H9 (cell line): ENCODE results near the gene ITPR2. TPM values are rescaled to one million over a fixed set of nuclear protein-coding genes. Genes with fewer than 3 reads are reported as not detected.

ENCODE experiments used
- DNase-seq: peaks from one replicate; pipeline ENCODE4 v3.0.0-alpha.2; 2017
- H2AFZ ChIP-seq: one replicate; pipeline ENCODE4 v1.6.1; 2013; ENCODE audit warnings: mild to moderate bottlenecking, low read length, control low read depth, moderate library complexity
- H2AK5ac ChIP-seq: 2 replicates; pipeline ENCODE4 v1.6.1; 2013; ENCODE audit warnings: low read length, control low read depth, mixed read lengths; ENCODE audit not compliant: insufficient read length
- H2BK120ac ChIP-seq: one replicate; pipeline ENCODE4 v1.6.1; 2013; ENCODE audit warnings: low read depth, mild to moderate bottlenecking, low read length, control low read depth, inconsistent platforms; ENCODE audit not compliant: poor library complexity, severe bottlenecking
- H2BK12ac ChIP-seq: 2 replicates; pipeline ENCODE4 v1.6.1; 2013; ENCODE audit warnings: low read length, control low read depth, mixed read lengths, low read depth; ENCODE audit not compliant: insufficient read length
- H2BK15ac ChIP-seq: 2 replicates; pipeline ENCODE4 v1.6.1; 2013; ENCODE audit warnings: low read depth, low read length, control low read depth
- H2BK20ac ChIP-seq: one replicate; pipeline ENCODE4 v1.6.1; 2013; ENCODE audit warnings: low read depth, mild to moderate bottlenecking, low read length, control low read depth, inconsistent platforms; ENCODE audit not compliant: poor library complexity, severe bottlenecking
- H2BK5ac ChIP-seq: 2 replicates; pipeline ENCODE4 v1.6.1; 2013; ENCODE audit warnings: low read length, control low read depth, mixed read lengths; ENCODE audit not compliant: insufficient read length
- H3K14ac ChIP-seq: 2 replicates; pipeline ENCODE4 v1.6.1; 2013; ENCODE audit warnings: low read length, control low read depth; ENCODE audit not compliant: insufficient read depth
- H3K18ac ChIP-seq: 2 replicates; pipeline ENCODE4 v1.6.1; 2013; ENCODE audit warnings: low read depth, mild to moderate bottlenecking, mixed read lengths, low read length, control low read depth; ENCODE audit not compliant: insufficient read length
- H3K23ac ChIP-seq: 2 replicates; pipeline ENCODE4 v1.6.1; 2013; ENCODE audit warnings: low read length, control low read depth, mixed read lengths, low read depth; ENCODE audit not compliant: insufficient read length
- H3K23me2 ChIP-seq: 2 replicates; pipeline ENCODE4 v1.6.1; 2013; ENCODE audit warnings: low read depth, mild to moderate bottlenecking, mixed read lengths, low read length, control low read depth; ENCODE audit not compliant: insufficient read length, poor library complexity, severe bottlenecking
- H3K27ac ChIP-seq: 2 replicates; pipeline ENCODE4 v1.5.1; 2013; ENCODE audit warnings: low read length, control low read depth, mixed read lengths, low read depth; ENCODE audit not compliant: insufficient read length
- H3K27me3 ChIP-seq: 2 replicates; pipeline ENCODE4 v1.6.1; 2013; ENCODE audit warnings: low read length, control low read depth, inconsistent platforms; ENCODE audit not compliant: insufficient read depth
- H3K4ac ChIP-seq: 2 replicates; pipeline ENCODE4 v1.6.1; 2013; ENCODE audit warnings: low read depth, mild to moderate bottlenecking, control low read depth, inconsistent platforms, low read length, moderate library complexity
- H3K4me1 ChIP-seq: 2 replicates; pipeline ENCODE4 v1.6.1; 2013; ENCODE audit warnings: low read length, control low read depth, inconsistent platforms; ENCODE audit not compliant: insufficient read depth
- H3K4me2 ChIP-seq: 2 replicates; pipeline ENCODE4 v1.6.1; 2013; ENCODE audit warnings: low read length, control low read depth, mixed read lengths; ENCODE audit not compliant: insufficient read length, insufficient read depth
- H3K56ac ChIP-seq: 2 replicates; pipeline ENCODE4 v1.6.1; 2013; ENCODE audit warnings: low read depth, mild to moderate bottlenecking, mixed read lengths, low read length, control low read depth; ENCODE audit not compliant: insufficient read length
- H3K79me1 ChIP-seq: 2 replicates; pipeline ENCODE4 v1.6.1; 2013; ENCODE audit warnings: low read depth, mild to moderate bottlenecking, moderate library complexity, low read length, control low read depth, inconsistent platforms; ENCODE audit not compliant: insufficient read depth, poor library complexity, severe bottlenecking
- H3K79me2 ChIP-seq: 2 replicates; pipeline ENCODE4 v1.6.1; 2013; ENCODE audit warnings: low read length, control low read depth, inconsistent platforms; ENCODE audit not compliant: insufficient read depth
- H3K9ac ChIP-seq: 2 replicates; pipeline ENCODE4 v1.6.1; 2013; ENCODE audit warnings: low read length, control low read depth, mixed read lengths; ENCODE audit not compliant: insufficient read length; ENCODE audit errors: extremely low read depth
- H3K9me3 ChIP-seq: one replicate; pipeline ENCODE4 v1.6.1; 2013; ENCODE audit warnings: low read depth, low read length, inconsistent platforms; ENCODE audit not compliant: control insufficient read depth
- H3T11ph ChIP-seq: one replicate; pipeline ENCODE4 v1.6.1; 2013; ENCODE audit warnings: mild to moderate bottlenecking, low read length, control low read depth, inconsistent platforms
- H4K20me1 ChIP-seq: one replicate; pipeline ENCODE4 v1.6.1; 2013; ENCODE audit not compliant: control insufficient read depth, insufficient read length, insufficient read depth
- H4K5ac ChIP-seq: 2 replicates; pipeline ENCODE4 v1.6.1; 2013; ENCODE audit warnings: low read depth, mild to moderate bottlenecking, mixed read lengths, low read length, control low read depth; ENCODE audit not compliant: insufficient read length
- H4K8ac ChIP-seq: replicated peaks from 2 replicates; pipeline ENCODE4 v1.6.1; 2013; ENCODE audit warnings: low read length, control low read depth, mixed read lengths, low read depth; ENCODE audit not compliant: insufficient read length
- H4K91ac ChIP-seq: 2 replicates; pipeline ENCODE4 v1.6.1; 2013; ENCODE audit warnings: low read depth, mild to moderate bottlenecking, moderate library complexity, mixed read lengths, low read length, control low read depth; ENCODE audit not compliant: insufficient read length
- H3K27ac Mint-ChIP-seq, 3 experiments: 2 replicates in 2 of 3; 3 replicates in 1 of 3; pipeline ENCODE4 v1.8.0; 2020 to 2021; ENCODE audit warnings: mixed read lengths in 3 of 3, mild to moderate bottlenecking in 1 of 3, moderate library complexity in 1 of 3
- H3K27me3 Mint-ChIP-seq: 2 replicates; pipeline ENCODE4 v1.8.0; 2021; ENCODE audit warnings: low read depth, mild to moderate bottlenecking, moderate library complexity, mixed read lengths
- H3K36me3 Mint-ChIP-seq, 3 experiments: 2 replicates in 2 of 3; 3 replicates in 1 of 3; pipeline ENCODE4 v1.8.0; 2020 to 2021; ENCODE audit warnings: low read depth in 3 of 3, mixed read lengths in 3 of 3; ENCODE audit not compliant: insufficient read depth in 1 of 3
- H3K4me1 Mint-ChIP-seq, 2 experiments: 2 replicates each; pipeline ENCODE4 v1.8.0; 2020; ENCODE audit warnings: mixed read lengths in 2 of 2
- H3K4me3 Mint-ChIP-seq, 2 experiments: 2 replicates in 1 of 2; 3 replicates in 1 of 2; pipeline ENCODE4 v1.8.0; 2020 to 2021; ENCODE audit warnings: mild to moderate bottlenecking in 2 of 2, mixed read lengths in 2 of 2, moderate library complexity in 1 of 2
- H3K9me3 Mint-ChIP-seq, 2 experiments: 2 replicates in 1 of 2; 3 replicates in 1 of 2; pipeline ENCODE4 v1.8.0; 2020; ENCODE audit warnings: mild to moderate bottlenecking in 2 of 2, mixed read lengths in 2 of 2, moderate library complexity in 1 of 2
- CTCF ChIP-seq: fragments of 200-600 bp; sonication (generic); conservative IDR thresholded peaks from 3 replicates; pipeline ENCODE4 v1.8.0; 2021; ENCODE audit warnings: antibody characterized with exemption, mild to moderate bottlenecking
- WGBS: extraction: QIAGEN DNeasy Blood & Tissue Kit; methylation state at CpG from one replicate; pipeline ENCODE4 v1.1.7; 2013; ENCODE audit warnings: missing lambda C conversion rate, low lambda C conversion rate, mixed read lengths; ENCODE audit not compliant: insufficient read length; ENCODE audit errors: extremely low coverage; 5-methylcytosine and 5-hydroxymethylcytosine counted together
- total RNA-seq: library from RNA; stranded (reverse); gene quantifications from 2 replicates; pipeline ENCODE4 v1.2.1, GENCODE V29; 2021

The ITPR2 gene
- total RNA-seq, 1 experiment from 2014 or later = 14.8 TPM

GRCh38 chr12:26845057-26845666 lies 12.2 kb upstream of the ITPR2 start:
- no peak overlapping the region for H3K4me3 Mint-ChIP-seq
- Histone ChIP-seq H3K9me3 (no peaks in the 10 kb centered on the region), H4K20me1 (no peaks in the 10 kb centered on the region), H3K79me2 (no peaks in the 10 kb centered on the region), H2AK5ac (no peak overlapping the region), H2BK5ac (no peak overlapping the region), H3K4me1 (no peaks in the 10 kb centered on the region), H3K27ac (no peak overlapping the region), H3K79me1 (no peaks in the 10 kb centered on the region), H3K23ac (no peak overlapping the region), H2BK20ac (no peak overlapping the region), H3K18ac (no peak overlapping the region), H3T11ph (no peak overlapping the region), H3K4me2 (no peak overlapping the region), H3K9ac (no peak overlapping the region), H4K91ac (no peak overlapping the region), H3K56ac (no peak overlapping the region), H3K4ac (no peak overlapping the region), H4K8ac (no peak overlapping the region), H3K14ac (no peak overlapping the region), H3K23me2 (no peaks in the 10 kb centered on the region), H4K5ac (no peak overlapping the region), H3K27me3 (no peaks in the 10 kb centered on the region), H2BK12ac (no peak overlapping the region), H2BK15ac (no peak overlapping the region), H2AFZ (no peak overlapping the region), H2BK120ac (no peak overlapping the region)
- no peak overlapping the region; a peak in 1 of 7 replicates for H3K27ac Mint-ChIP-seq
- no peaks in the 10 kb centered on the region for H3K36me3 Mint-ChIP-seq
- TF ChIP-seq CTCF = peak; percentile 83
- H3K27me3 Mint-ChIP-seq = no peaks in the 10 kb centered on the region
- H3K9me3 Mint-ChIP-seq = peaks cover 0 to under 1% of the 10 kb centered on the region in 2 experiments; a peak in 1 of 5 replicates
- no CpG with 5 or more reads among the region's 11 CpGs for WGBS
- peak; percentile 68 for DNase-seq
- no peaks in the 10 kb centered on the region for H3K4me1 Mint-ChIP-seq
